HL-60/S4 treated with phorbol 12-myristate 13-acetate at 8.2 ng/mL for 4 days and 3 days (cell line): ENCODE data around the gene KRT222.

Experiments
- in situ Hi-C: fragments of 300-500 bp; cut with MboI; formaldehyde crosslinking; loops from 2 replicates; pipeline ENCODE4 v1.15.0; 2022; ENCODE audit warnings: low sequenced_read_pairs

KRT222 gene

GRCh38 chr17:40659911-40660310, 5.1 kb downstream of the KRT222 start:
- in situ Hi-C loops = no loop called here

DNA sequence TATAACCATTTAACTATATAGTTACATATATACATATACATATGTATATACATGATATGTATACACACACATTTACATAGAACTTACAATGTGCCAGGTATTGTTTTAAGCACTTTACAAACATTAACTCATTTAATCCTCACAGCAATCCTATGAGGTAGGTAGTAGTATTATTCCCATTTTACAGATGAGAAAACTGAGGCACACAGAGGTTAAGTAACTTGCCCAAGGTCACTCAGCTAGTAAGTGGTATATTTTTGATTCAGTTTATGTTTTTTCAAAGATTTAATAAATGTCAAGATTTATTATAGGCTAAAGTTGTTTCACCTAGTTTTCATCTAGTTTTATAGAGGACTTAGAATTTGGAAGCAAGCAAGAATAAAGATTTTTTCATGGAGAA, 6.6 kb downstream of the KRT222 start:
- in situ Hi-C loops = no loop called here

DNA sequence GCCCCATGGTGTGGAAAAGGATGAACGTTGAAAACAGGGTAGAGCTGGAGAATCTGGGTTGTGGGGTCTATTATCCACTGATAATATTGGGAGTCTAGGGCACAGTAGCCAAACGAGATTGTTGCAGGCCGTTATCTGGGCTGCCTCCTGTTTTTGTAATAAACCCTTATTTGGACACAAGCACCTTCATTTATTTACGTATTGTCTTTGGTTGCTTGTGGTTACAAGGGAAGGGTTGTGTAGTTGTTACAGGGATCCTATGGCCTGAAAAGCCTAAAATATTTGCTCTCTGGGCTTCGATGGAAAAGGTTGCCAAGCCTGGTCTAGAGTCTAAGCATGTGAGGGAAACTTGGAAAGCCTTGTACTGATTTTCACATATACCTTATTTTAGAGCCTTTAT, 13.0 kb downstream of the KRT222 start:
- in situ Hi-C loops = no loop called here

- in situ Hi-C loops = no loop called here
Observed at GRCh38 chr17:40648384-40648968, 16.5 kb downstream of the KRT222 start.

DNA sequence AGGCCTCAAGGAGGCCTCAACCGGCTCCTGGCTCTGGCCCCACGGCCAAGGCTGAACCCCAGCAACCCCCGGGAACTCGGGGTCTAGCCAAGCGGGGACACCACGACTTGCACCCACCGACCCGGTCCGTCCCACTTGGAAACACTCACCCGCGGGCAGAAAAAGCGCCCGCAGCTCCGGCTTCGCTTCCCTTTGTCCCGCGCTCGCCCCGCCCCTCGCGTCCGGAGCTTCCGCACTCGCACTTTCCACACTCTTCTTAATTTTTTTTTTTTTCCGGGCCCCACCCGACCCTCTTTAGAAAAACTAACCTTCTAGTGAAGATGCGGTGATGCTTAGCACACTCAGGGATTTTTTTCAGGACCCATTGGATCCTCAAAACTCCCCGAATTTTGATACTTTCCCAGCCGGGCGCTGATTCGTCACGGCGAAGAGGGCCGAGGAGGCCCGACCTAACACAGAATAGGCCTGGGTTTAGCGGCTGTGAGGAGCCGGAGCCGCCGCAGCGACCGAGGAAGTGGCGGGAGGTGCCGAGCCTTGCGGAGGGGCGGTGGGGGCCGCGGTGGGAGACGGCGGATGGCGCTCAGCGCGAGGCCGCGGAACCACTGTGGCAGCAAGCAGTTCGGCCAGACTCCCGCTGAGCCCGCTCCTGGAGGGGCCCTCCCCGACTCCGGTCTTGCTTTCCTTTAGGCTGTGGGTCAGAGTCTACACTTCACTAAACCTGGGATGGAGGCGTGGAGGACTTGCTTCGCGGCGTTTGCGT, 17.2 kb downstream of the KRT222 start, which contains the start of gene SMARCE1:
Gene SMARCE1, minus strand, starts transcription at position 195 of the 760 bp plus-strand sequence. CDS start 2,016 bp downstream, outside the sequence.
- in situ Hi-C loops = no loop called here

GRCh38 chr17:40646791-40647623, 18.0 kb downstream of the KRT222 start:
- in situ Hi-C loops = no loop called here

DNA sequence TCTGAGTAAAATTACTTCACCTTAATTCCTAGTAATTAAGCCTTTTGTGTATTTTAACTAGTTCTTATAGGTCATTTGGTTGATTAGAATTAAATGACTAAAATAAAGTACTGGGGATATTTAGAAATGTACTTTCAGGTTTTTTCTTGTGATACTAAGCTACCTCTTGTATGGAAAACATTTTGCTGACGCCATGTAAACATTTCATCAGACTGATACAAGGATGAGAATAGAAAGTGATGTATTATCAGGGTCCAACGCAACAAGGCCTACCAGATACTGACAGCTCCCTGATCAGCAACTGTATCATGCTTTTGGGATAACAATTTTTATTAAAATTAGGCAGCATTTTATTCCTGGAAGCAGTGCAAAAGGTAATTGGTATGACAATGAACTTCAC, 19.0 kb downstream of the KRT222 start:
- in situ Hi-C loops = no loop called here

DNA sequence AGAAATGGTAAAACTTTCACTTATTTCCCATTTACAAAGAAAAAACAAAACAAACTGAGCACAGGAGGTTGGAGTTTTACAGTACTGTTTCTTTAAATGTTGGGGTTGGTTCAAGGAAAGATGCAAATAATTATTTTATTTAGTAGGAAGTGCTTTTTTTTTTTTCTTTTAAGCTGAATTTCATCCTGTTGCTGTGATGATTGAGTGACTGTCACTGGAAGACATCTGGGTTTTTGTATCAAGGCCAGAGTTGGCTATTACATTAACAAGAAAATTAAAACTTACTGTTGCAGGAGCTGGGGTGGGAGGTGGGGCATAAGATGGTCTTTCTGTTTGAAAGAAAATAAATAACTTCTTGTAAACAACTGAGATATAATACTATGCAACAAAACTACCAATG, 19.7 kb downstream of the KRT222 start:
- in situ Hi-C loops = no loop called here

- in situ Hi-C loops = no loop called here
Observed at GRCh38 chr17:40637931-40638330, 27.0 kb downstream of the KRT222 start.

GRCh38 chr17:40633871-40634270, 31.1 kb downstream of the KRT222 start:
- in situ Hi-C loops = no loop called here

DNA sequence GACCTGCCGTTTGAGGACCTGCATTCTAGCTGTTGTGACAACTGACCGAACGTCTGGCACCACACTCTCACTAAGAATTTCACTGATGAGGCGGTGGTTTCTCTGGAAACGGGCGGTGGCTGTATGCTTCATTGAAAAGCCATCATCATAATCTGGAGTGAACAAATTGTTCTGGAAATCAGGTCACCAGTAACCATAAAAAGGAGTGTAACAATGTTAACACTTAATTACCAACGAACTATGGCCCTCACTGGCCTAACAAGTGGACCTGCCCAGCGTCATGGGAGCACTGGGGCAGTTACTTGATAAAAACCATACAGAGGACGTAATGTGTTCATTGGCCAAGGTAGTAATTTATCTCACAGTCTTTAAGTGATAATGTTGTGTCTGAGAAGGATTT, 32.8 kb downstream of the KRT222 start:
- in situ Hi-C loops = no loop called here

GRCh38 chr17:40629842-40630241, 35.1 kb downstream of the KRT222 start:
- in situ Hi-C loops = no loop called here

- in situ Hi-C loops = no loop called here
Observed at GRCh38 chr17:40625311-40625710, 39.7 kb downstream of the KRT222 start.

DNA sequence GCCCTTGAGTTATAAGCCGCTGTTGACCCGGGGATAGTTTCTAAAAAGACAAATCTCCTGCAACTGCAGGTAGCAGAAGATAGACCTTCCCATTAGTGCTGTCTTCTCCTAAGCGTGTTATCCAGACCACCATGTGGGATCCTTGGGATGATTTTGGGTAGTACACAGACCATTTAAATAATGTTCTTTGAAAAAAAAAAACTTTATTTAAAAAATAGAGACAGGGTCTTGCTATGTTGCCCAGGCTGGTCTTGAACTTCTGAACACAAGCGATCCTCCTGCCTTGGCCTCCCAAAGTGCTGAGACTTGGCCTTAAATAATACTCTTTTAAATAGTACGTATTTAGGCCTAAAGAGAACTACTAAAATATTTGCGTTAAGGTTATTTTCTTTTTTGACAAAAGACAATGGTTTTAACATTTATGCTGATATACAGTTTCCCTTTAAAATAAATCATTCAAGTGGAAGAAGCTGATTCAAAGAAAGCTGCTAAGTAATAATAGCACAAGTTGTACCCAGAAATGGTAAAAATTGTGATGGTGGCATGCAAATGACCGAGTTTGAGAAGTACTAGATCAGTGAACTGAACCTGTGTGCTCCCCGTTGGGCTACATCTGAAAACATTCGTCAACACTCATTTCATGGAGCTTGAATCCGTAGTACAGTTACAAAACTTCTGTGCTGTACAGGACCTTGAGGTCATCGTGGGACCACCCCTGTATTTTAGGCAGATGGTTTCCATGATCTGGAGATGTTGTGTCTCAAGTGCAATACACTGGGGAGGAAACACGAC, 41.4 kb downstream of the KRT222 start:
- in situ Hi-C loops = no loop called here

DNA sequence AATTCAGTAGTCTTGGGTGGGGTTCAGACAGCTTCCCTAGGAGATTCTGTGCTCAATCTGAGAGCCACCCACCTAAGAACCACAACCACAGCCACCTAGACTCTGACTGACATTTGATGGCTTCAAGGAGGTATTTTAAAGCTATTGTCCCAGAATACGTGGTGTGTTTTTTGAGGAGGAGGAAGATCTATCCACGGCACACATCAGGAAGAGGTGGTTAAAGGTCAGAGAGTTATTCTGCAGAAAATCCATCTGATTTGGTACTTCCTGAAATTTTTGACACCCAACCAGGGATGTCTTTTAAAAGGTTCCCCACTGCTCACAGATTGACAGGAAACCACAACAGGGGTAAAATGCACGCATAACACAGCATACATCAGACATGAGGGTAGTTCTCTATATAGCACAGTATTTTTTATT, 42.5 kb downstream of the KRT222 start:
- in situ Hi-C loops = no loop called here

DNA sequence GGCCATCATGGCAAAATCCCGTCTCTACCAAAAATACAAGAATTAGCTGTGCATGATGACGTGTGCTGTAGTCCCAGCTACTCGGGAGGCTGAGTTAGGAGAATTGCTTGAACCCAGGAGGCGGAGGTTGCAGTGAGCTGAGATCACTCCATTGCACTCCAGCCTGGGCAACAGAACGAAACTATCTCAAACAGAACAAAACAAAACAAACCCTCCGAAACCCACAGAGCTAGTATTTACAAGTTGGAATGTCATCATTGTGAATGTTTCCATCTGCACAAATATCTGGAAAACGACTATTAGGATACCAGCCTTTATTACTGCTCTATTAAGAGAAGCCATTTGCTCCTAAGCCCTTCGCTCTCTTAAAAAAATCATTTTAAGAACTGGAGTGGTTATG, 43.4 kb downstream of the KRT222 start:
- in situ Hi-C loops = no loop called here

DNA sequence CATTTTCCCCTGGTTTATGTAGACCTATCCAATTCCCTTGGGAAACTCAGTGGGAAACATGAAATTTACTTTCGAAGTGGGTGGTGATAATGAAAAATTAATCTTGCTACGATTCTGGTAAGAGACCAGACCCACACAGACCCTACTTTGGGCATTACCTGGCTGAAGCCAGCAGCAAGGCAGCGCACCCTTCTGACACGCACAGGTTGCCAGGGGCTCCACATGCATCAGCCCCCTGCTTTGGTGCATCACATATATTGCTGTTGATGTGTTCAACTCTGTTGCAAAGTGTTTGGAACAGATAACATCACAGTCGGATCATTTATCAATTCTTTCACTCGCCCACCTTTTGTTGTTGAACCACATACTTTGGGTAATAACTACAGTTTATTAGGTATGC, 44.0 kb downstream of the KRT222 start:
- in situ Hi-C loops = no loop called here

GRCh38 chr17:40618754-40619625, 46.0 kb downstream of the KRT222 start:
- in situ Hi-C loops = no loop called here

DNA sequence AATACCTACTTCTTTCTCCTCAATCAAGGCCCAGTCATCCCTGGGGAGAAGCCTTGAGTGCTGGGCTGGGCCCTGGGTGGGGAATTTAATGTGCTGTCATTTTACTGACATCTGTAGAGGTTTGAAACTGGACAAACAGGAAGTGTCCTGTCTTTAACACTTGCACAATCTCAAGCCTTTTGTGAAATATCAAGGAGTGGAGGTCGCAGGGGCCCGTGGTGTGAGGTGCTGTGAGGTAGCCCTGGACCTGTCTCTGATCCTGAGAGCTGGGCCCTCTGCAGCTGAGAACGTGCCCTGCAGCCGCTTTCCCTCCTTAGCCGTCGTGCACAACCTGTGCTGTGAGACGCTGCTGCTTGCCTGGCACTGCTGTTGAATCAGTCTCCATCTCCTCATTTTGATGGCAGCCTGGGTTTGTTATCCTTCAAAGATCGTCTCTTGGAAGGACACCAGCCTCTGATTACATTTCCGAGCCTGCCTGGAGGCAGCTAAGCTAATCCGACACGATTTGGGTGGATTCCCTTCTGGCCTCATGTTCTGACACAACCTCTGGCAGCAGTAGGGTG, 47.2 kb downstream of the KRT222 start:
- in situ Hi-C loops = no loop called here

DNA sequence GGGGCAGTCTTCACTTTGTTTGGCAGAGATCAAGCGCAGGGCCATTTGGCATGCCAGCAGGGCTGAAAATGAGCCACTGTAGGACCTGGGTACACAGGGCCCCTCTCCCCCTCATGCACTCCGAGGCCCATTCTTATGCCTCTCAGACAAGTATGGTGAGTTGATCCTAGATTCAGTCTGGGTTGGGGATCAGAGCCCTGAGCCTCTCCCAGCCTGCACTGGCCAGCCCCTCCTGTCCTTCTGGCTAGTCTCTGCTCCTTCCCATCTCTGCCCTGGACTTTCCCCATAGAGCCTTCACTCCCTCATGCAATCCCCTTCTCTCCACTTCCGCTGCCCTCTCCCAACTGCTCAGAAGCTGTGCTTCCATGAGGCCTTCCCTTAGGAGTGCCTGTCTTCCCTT, 48.4 kb downstream of the KRT222 start:
- in situ Hi-C loops = no loop called here
